ENCODE results near the gene RNF11.
"Not testable (repeated sequence)": the region's sequence is repeated elsewhere in the genome, so short reads cannot be mapped to it uniquely, and the experiment has no call there.

Gene RNF11

DNA sequence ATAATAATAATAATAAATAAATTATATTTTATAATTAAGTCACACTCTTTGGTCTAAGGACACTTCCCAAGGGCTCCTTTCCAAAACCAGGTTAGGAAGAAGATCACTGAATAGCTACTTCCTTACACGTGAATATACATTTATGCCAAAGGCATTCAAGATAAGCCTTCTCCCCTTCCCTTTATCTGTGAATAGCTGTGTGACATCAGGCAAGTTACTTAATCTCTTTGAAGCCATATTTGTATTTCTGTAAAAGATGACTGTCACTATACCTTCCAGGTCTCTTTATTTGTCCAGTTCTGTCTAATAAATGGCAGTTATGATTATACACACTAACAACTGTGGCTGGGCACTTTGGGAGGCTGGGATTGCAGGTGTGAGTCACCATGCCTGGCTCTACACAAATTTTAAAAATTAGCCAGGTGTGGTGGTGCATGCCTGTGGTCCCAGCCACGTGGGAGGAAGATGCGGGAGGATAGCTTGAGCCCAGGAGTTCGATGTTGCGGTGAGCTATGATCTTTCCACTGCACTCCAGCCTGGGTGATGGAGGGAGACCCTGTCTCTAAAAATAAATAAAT lies 5.5 kb upstream of the RNF11 start:
- DNase-seq = no peak

DNA sequence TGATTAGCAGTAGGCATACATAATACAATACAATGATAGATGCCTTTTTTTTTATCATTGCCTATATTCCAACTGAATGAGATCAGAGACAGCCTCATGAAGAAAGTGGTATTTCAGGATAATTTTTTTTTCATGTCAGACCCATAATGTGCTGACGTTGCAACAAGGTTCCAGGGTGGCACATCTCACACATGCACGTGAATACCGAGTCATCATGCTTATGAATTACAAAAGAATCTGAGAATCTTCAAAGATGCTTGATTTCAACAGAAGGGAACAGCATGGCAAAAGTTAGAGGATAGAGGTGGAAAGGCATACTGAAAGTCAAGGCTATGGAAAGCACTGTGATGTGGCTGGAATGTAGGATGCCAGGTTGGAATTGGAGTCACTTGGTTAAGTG lies 5.0 kb upstream of the RNF11 start:
- no peak for DNase-seq

DNA sequence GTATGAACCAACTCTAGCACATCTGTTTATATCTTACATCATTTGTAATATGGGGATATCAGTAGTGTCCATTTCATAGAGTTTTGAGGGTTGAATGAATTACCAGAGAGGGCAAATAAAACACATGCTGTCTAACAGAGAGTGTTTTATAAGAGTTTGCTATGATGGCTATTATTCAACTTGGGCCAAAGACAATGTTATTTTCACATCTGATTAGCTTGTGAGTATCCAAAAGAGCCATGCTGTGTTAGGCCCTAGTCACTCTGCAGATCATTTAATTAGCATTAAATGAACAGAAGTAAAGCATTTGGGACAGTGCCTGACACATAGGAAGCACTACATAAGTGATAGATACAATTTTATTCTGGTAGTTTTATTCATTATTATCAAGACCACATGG lies 4.2 kb upstream of the RNF11 start:
- DNase-seq = no peak

DNA sequence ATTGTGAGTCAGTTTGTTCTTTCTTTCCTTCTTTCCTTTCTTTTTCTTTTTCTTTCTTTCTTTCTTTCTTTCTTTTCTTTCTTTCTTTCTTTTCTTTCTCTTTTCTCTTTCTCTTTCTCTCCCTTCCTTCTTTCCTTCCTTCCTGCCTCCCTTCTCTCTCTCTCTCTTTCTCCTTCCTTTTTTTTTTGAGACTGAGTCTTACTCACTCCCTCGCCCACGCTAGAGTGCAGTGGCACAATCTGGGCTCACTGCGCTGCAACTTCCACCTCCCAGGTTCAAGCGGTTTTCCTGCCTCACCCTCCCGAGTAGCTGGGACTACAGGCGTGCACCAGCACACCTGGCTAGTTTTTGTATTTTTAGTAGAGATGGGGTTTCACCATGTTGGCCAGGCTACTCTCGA lies 1.8 kb upstream of the RNF11 start:
- DNase-seq = not testable (repeated sequence)

DNA sequence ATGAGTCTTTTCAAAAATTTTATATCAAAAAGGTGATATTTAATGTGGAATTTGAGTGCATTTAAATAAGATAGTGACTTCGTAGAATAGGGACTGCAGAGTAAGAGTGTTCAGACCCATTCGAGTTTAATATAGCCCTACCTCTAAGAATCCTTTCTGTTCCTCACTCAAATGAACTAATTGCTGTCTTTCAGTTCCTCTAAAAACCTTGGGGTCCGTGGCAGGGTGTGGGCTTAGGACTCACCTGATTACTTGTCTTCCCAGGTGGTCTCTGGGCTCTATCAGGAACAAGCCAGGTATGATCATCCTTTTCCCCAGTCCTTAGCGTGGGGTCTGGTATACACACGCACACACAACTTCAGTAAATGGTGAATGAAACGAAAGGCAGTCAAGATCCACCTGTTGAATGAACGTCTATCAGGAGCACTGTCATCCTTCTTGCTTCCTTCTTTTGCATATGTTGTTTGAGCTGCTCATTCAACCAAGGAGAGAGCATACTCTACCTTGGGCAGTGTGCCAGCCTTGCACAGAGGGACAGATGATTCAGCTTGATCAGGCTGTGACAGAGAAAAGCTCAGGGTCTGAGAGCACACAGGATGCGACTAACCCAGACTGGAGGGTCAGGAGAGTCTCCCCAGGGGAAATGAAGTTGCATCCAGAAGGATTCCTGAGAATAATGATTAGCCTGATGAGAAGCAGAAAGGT lies 1.2 kb upstream of the RNF11 start:
- DNase-seq = peak; percentile 59

DNA sequence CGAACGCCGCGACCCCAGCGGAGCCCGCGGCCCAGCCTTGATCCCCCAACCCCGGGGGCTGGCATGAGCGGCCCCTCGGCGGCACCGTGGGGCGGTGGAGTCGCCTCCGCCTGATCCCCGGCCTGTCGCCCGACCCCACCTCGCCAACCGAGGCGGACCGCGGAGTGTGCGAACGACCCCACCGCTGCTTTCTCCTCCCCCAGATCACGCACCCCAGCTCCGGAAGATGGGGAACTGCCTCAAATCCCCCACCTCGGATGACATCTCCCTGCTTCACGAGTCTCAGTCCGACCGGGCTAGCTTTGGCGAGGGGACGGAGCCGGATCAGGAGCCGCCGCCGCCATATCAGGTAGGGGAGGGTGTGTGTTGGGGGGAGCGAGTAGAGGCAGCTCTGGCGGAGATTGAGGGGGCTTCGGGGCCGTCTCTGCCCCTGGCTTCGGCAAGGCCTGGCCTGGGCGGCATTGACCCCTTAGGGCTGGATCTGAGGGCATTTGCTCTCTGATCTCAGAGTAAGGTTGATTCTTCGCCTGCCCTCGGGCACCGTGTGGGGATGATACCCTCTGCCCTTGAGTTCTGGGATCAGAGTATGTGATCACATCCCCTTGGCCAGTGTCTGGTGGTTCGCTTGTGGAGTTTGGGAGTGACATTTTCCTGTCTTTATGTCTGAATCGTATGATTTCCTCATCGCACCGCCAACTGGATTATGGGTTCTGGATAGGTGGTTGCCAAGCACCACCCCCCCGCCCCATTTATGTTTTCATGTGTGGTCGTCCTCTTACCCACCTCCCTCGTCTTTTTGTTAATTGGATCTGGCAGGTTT lies 668 bp downstream of the RNF11 start:
- peak; percentile 53 for DNase-seq

DNA sequence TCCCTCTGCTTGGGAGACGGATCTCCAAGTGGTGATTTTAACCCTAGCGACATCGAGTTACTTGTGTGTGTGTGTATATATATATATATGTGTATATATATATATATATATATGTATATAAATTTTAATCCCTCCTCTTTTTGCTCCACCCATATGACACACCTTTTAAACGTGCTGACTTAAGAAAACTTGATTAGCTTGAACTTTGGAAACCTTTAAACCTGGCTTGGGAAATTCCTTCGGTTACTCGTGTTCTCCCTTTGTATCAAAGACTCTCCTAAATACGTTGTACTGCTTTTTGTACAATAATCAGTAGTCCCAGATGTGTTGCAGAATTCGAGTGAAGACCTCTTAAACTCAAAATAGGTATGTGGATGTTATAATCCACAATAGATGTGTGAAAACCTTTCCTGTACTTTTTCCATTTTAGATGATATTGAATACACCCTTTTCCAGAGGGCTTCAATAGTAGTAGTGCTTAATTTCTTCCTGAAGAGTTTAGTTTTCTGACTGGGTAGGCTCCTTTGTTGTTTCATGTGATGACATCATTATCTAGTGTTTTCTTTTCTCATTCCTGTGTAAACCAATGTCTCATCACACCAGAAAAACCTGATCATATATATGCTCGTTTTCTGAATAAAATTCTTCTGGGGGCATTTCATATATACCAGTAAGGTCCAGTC lies 1.4 kb downstream of the RNF11 start:
- no peak for DNase-seq

DNA sequence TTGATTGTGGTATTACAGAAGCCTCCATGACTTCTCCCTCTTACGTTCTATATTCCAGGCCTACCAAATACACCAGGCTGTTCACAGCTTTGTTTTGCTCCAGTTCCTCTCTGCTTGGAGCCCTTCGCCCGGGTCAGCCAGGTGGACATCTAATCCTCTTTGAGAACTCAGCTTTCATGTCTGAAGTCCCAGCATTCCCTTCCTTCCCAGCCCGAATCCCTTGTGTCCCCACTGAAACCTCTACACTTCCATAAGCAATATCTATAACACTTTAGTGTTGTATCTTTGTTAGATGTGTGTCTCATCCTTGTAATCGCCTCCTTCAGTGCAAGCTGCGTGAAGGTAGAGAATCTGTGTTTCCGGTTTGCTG lies 1.9 kb downstream of the RNF11 start:
- DNase-seq = no peak

DNA sequence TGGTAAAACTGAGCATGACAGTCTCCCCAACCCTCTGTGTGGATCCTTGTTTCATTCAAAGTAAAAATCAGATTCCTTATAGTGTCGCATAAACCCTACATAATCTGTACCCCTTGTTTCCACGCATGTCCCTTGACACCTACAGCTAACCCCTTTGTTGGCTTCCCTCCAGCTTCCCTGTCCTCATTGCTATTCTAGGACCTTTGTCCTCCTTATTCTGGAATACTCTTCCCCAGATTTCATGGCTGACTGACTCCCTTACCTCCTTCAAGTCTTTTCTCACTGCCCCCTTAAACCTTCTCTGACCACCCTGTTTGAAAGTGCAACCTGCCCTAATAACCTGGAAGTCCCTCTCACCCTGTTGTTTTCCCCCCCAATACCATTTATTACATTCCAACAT lies 4.0 kb downstream of the RNF11 start:
- no peak for DNase-seq

DNA sequence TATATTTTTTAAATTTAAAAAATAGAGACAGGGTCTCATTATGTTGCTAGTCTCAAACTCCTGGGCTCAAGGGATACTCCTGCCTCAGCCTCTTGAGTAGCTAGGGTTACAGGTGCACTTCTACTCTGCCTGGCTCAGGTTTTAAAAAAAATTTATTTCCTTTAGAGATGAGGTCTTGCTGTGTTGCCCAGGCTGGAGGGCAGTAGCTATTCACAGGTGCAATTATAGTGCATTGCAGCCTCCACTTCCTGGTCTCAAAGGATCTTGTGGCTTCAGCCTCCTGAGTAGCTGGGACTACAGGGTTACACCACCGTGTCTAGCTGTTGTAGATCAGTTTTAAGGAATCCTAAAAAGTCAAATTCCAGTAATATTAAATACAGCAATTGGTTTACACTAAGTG lies 5.0 kb downstream of the RNF11 start:
- no peak for DNase-seq

DNA sequence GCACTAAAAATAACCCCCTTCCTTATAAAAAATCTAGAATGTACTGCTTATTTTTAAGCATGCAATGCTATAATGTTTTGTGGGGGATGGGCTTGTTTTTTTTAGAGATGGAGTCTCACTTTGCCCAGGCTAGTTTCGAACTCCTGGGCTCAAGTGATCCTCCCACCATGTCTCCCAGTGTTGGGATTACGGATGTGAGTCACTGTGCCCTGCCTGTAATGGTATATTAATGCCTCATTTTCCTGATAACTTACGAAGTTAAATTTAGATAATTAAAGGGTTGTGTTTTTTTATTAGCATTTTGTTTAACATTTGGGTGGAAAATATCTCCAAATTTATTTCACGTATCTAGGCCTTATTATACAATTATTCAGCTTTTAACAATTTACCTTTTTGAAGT lies 6.5 kb downstream of the RNF11 start:
- no peak for DNase-seq

DNA sequence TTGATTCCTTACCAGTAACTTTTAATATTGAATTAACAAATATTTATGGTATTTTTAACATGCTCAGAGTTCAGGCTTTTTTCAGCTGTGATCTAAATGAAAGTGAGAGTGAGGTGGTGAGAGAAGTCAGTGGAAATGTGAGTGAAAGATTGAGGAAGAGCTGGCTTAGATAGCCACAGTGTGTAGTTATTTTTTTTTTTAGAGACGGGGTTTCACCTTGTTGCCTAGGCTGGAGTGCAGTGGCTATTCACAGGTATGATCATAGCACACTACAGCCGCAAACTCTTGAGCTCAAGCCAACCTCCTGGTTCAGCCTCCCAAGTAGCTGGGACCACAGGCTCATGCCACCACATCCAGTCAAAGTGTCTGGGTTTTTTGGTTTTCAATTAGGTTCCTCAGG lies 10.9 kb downstream of the RNF11 start:
- no peak for DNase-seq

DNA sequence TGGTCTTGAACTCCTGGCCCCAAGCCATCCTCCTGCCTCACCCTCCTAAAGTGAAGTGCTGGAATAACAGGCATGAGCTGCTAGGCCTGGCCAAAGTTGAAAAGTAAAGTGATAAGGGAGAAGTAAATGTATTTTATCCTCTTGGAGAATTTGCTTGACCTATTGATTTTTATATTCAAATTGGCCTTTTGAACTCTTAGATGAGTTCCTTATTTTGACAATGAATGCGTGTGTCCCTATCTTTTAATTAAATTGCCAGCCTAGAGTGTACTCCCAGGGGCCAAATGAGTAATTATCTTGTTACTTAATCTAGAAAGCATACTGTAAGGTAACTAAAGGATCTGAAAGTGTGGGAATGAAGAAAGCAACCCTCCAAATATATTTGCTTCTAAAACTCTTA lies 11.4 kb downstream of the RNF11 start:
- DNase-seq = no peak

DNA sequence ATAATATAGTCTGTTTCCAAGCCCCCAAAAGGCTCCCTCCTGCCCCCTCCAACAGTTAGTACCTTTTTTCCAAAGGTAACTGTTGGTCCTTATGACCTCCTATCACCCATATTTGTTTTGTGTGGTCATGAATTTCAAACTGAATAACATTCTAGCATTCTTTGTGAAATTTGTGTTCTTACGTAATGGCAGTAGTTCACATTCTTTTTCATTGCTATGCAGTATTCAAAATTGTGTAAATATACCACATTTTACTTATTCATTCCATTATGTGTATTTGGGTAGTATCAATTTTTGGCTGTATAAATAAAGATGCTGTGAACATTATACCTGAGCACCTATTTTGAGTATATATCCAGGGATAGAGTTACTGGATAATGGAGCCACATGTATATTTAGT lies 13.4 kb downstream of the RNF11 start:
- no peak for DNase-seq

DNA sequence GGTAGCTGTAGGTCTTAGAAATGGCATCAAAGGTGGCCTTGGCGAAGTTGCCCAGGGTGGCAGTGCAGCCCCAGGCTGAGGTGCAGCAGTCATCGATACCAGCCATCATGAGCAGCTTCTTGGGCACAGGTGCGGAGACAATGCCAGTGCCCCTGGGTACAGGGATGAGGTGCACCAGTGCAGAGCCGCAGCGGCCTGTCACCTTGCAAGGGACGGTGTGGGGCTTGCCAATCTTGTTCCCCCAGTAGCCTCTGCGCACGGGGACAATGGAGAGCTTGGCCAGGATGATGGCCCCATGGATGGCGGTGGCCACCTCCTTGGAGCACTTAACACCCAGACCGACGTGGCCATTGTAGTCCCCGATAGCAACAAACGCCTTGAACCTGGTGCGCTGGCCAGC lies 14.7 kb downstream of the RNF11 start:
- DNase-seq = not testable (repeated sequence)

DNA sequence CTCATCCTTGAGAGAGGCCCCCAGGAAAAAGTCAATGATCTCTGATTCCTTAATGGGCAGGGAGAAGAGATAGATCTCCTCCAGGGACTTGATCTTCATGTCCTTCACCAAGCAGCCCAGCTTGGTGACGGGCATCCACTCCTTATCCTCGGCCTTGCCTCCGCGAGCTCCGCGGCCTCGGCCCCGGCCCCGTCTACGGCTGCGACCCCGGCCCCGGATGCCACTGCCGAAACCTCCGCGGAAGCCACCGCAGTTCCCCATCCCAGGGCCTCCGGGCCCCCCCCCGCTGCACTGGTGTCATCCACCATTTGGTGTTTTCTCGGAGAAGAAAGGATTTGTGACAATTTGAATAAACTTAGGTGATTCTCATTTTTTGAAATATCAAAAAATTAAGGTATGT lies 15.1 kb downstream of the RNF11 start:
- DNase-seq = not testable (repeated sequence)

DNA sequence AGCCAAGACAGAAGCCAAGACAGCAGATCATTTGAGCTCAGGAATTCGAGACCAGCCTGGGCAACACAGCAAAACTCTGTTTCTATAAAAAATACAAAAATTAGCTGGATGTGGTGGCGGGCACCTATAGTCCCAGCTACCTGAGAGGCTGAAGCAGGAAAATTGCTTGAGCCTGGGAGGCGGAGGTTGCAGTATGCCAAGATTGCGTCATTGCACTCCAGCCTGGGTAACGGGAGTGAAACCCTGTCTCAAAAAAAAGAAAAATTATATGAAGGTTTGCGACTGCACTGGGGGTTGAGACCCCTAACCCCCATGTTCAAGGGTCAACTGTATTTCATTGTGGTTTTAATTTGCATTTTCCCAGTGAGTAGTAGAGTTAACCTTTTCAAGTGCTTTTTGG lies 16.3 kb downstream of the RNF11 start:
- no peak for DNase-seq

DNA sequence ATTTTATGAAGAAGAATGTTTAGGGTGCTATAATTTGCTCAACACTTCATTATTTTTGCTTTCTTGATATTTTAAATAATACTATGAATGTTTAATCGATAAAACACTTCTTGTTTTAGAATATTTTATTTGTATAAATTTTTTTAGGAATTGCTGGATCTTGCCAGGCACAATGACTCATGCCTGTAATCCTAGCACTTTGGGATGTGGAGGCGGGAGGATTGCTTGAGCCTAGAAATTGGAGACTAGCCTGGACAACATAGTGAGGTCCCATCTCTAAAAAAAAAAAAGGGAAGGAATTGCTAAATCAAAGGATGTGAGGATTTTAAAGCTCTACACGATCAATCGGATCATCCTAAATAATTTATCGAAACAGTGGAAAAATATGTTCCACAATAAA lies 17.6 kb downstream of the RNF11 start:
- no peak for DNase-seq

DNA sequence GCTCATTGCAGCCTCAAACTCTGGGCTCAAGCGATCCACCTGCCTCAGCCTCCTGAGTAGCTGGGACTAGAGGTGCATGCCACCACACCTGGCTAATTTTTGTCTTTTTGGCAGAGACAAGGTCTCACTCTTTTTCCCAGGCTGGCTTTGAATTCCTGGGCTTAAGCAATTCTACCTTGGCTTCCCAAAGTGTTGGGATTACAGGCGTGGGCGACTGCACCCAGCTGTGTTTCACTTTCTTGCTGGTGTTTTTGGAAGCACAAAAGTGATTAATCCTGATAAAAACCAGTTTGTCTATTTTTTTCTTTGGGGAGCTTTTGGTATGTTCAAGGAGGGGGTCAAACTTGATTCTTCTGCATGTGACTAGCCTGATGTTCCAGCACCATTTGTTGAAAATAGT lies 19.3 kb downstream of the RNF11 start:
- DNase-seq = no peak

DNA sequence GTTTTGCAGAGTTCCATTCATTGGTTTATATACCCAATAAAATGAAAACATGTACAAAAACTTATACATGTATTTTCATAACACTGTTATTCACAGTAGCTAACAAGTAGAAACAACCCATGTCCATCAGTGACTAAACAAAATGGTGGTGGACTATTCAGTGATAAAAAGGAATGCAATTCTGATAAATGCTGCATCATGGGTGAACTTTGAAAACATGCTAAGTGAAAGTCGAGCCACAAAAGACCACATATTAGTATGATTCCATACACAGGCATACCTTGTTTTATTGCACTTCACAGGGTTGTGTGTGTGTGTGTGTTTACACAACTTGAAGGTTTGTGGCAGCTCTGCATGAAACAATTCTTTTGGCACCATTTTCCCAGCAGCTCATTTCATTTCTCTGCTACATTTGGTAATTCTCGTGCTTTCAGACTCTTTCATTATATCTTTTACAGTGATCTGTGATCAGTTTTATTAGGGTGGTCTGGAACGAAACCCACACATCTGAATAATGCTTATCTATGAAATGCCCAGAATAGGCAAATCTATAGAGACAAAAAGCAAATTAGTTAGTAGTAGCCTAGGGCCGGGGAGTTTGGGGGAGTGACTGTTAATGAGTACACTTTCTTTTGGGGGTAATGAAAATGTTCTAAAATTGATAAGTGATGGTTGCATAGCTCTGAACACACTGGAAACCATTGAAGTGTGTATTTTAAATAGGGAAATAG lies 27.2 kb downstream of the RNF11 start:
- no peak for DNase-seq

DNA sequence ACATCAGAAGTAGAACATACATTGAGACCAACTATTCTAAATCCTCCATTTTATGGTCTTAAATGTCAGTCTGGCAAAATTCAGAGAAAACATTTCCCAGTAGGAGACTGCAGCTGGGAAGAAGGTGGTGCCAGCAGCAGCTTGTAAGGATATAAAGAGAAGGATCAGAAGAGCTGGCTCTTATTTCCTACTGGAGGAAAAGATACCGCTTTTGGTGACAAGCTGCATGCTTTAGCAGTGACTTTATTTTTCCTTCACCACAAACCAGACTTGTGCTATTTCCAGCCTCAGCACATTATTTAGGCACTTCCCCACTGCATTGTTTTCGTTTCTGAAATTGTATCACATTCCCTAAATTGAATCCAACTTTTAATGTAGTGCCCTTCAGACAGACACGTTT lies 28.4 kb downstream of the RNF11 start:
- no peak for DNase-seq

DNA sequence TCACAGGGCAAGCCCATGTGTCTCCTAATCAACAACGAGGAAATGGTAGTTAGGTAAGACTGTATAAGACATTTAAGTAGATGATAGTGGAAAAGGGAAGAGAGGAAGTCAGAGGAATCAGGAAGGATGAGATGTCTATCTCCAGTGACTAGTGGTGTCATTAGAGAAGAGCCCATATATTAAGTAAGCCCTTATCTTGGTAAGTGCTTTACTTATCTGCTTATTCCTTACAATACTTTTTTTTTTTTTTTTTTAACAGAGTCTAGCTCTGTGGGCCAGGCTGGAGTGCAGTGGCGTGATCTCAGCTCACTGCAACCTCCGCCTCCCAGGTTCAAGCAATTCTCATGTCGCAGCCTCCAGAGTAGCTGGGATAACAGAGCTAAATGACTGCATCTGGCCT lies 29.5 kb downstream of the RNF11 start:
- no peak for DNase-seq

DNA sequence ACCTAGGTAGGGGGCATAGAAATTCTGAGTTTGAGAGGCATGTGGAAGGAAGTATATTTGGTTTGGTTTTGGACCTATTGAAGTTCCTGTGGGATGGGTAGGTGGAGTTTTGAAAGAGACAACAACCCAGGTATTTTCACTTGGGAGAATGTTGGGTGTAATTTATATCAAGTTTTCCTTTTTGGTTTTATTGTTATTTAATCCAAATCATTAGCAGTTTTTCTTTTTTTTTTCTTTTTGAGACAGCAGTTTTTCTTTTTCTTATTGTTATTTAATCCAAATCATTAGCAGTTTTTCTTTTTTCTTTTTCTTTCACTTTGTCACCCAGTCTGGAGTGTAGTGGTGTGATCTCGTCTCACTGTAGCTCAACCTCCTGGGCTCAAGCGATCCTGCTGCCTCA lies 30.1 kb downstream of the RNF11 start:
- DNase-seq = no peak
